Iris pigment epithelial cell (primary cell): Measurements from ENCODE around the gene STON1.
A peak's percentile ranks its signal among the peaks of the same experiment; 100 is the strongest.
"Not testable (repeated sequence)": the region's sequence is repeated elsewhere in the genome, so short reads cannot be mapped to it uniquely, and the experiment has no call there.

Experiments used
- DNase-seq: peaks from one replicate; pipeline ENCODE4 v3.0.0-alpha.2; 2011; ENCODE audit warnings: low read depth

STON1 gene

DNA sequence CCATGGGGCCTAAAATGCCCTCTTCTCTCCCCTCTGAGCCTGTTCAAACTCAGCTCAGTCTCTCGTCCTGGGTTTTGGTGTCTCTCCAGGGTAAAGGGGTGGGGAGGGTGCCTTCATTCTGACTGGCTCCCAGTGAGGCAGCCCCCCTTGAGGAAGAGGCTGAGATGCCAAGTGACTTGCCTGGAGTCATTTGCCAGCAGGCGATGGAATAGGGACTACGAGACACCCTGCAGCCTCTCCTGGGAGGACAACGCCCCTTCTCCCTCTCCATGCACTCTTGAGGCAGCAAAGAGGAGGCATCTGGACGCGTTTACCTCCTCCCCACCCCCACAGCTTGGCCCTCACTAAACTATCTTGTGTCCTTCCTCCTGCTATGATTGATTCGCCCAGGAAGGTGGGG lies 760 bp upstream of the STON1 start:
- DNase-seq, result no peak

- DNase-seq, result no peak
Observed at GRCh38 chr2:48529676-48530032, 300 bp upstream of the STON1 start.

DNA sequence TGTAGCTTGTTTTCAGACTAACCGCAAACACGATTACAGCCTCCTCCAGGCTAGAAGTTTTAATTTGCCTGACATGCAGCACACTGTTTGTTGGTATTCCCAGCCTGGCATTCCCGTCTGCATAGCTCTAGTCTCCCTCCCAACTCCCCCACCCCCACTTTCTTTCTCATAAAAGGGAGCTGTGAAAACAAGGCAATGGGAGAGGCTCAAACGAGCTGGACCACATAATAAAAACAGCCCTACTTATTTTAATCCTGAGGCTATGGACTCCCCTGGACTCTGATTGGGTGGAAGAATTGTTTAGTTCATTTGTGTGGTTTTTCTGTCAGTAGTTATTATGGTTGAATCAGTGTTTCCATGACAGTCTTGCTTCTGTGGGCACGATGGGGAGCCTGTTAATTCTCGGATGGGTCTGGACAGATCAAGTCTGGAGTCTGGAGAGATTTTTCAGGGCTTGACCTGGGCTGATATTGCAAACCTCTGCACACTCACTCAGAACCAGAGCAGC lies 1.2 kb downstream of the STON1 start:
- DNase-seq, result peak; percentile 91

DNA sequence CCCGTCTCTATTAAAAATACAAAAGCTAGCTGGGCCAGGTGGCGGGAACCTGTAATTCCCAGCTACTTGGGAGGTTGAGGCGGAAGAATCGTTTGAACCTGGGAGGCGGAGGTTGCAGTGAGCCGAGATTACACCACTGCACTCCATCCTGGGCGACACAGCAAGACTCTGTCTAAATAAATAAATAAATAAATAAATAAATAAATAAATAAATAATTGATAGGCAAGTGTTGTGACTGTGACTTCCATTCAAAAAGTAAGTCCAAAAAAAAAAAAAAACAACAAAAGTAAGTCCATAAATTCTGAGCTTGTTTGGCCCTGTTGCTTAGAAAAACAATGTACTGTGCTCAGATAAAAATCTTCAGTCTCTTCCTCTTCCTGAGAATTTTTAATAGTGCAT lies 2.2 kb downstream of the STON1 start:
- no peak for DNase-seq

- DNase-seq, result peak; percentile 63
Observed at GRCh38 chr2:48532824-48533223, 2.9 kb downstream of the STON1 start.

- DNase-seq, result no peak
Observed at GRCh38 chr2:48534781-48535180, 4.8 kb downstream of the STON1 start.

- DNase-seq, result no peak
Observed at GRCh38 chr2:48540237-48540935, 10.4 kb downstream of the STON1 start.

GRCh38 chr2:48541666-48542389 lies 11.9 kb downstream of the STON1 start:
- DNase-seq, result no peak

DNA sequence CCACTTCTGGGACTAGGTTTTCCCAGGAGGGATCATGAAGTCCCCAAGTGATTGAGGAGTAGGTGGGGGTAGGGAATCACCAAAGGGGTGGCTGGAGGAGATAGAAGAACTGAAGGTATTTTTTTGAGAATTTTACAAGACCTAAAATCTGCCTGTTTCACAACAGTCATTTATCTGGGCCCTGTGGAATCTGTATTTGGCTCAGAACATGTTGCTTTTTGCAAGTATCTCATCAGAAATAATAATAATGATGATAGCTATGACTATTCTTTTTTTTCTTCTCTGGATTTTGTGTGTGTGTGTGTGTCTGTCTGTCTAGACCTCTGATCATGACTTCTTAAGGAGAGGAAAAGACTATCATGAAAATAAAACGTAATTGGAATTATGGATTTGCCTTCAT lies 13.9 kb downstream of the STON1 start:
- no peak for DNase-seq

DNA sequence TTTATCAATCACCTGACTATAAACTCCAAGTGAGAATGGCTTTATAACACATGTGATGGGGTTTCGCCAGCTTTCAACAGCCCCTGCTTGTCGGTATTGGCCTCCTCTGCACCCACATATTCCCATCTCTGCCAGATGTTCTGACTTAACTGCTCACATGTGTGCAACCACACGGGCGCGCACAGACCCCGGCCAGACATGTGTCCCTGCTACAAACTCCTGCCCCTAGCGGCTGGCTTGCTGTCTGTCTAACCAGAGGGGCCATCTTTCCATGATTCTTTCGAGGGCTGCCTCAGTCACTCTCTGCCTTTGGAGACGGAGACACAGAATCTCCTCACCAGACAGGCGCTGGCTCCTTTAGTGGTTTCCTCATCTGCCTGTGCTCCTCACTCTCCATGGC lies 15.3 kb downstream of the STON1 start:
- DNase-seq, result no peak

- DNase-seq, result no peak
Observed at GRCh38 chr2:48548840-48549239, 18.9 kb downstream of the STON1 start.

DNA sequence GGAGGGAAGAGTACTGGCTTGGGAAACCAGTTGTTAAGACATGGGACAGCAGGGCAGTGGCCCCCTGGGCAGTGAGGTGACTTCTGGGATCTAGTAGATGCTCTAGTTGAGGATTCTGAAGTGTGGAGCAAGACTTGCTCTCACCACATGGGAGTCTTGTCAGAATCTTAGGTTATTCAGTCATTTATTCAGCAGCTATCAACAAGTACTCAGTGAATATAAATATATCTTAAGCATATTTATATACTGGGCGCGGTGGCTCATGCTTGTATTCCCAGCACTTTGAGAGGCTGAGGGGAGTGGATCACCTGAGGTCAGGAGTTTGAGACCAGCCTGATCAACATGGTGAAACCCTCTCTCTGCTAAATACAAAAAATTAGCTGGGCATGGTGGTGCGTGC lies 20.0 kb downstream of the STON1 start:
- DNase-seq, result no peak

GRCh38 chr2:48551548-48551947 lies 21.6 kb downstream of the STON1 start:
- no peak for DNase-seq

- DNase-seq, result not testable (repeated sequence)
Observed at GRCh38 chr2:48555071-48555470, 25.1 kb downstream of the STON1 start.

GRCh38 chr2:48558456-48558855 lies 28.5 kb downstream of the STON1 start:
- DNase-seq, result no peak

GRCh38 chr2:48560546-48561209 lies 30.7 kb downstream of the STON1 start:
- no peak for DNase-seq

- no peak for DNase-seq
Observed at GRCh38 chr2:48562281-48562680, 32.3 kb downstream of the STON1 start.

- peak; percentile 51 for DNase-seq
Observed at GRCh38 chr2:48566592-48567310, 36.8 kb downstream of the STON1 start.

GRCh38 chr2:48567671-48568070 lies 37.7 kb downstream of the STON1 start:
- DNase-seq, result peak; percentile 57

GRCh38 chr2:48568547-48568946 lies 38.6 kb downstream of the STON1 start:
- peak; percentile 71 for DNase-seq

DNA sequence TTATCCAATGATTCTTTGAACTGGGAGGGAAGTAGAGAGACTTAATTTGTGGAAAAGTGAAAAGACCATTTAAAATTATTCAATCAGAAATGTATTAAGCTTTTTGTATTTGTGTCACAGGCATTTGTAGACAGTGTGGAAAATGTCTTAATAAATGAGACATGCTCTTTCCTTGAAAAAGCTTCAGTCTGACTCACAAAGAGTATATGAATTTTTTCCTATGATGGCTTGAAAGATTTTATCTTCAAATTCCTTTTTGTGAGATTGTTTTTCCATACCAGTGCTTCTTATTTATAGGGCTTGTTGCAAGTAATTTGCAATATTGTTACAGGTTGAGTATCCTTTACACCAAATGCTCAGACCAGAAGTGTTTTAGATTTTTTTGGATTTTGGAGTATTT lies 39.5 kb downstream of the STON1 start:
- peak; percentile 57 for DNase-seq

- no peak for DNase-seq
Observed at GRCh38 chr2:48572816-48573215, 42.9 kb downstream of the STON1 start.
